Bronchial epithelial cell (primary cell): ENCODE measurements around the gene ATXN7L2. TPM values are rescaled to one million over a fixed set of nuclear protein-coding genes. Genes with fewer than 3 reads are reported as not detected.
A peak's percentile ranks its signal among the peaks of the same experiment; 100 is the strongest.

ENCODE experiments used
- DNase-seq: peaks from one replicate; pipeline ENCODE4 v3.0.0-alpha.2; 2010; ENCODE audit warnings: low read depth
- FAIRE-seq: peaks from 2 replicates; lab custom pipeline; 2011; peaks lifted over from hg19 to GRCh38; lab: Jason Lieb, UNC
- H3K27me3 ChIP-seq: 2 replicates; pipeline ENCODE4 v1.5.1; 2011; ENCODE audit warnings: low read length; ENCODE audit not compliant: control insufficient read depth, insufficient read depth
- H3K36me3 ChIP-seq: 2 replicates; pipeline ENCODE4 v1.5.1; 2011; ENCODE audit warnings: low read length; ENCODE audit not compliant: control insufficient read depth, insufficient read depth
- H3K4me3 ChIP-seq: 2 replicates; pipeline ENCODE4 v1.5.1; 2011; ENCODE audit warnings: mild to moderate bottlenecking, low read depth, low read length, control low read depth
- total RNA-seq: library from RNA; depleted of rRNA; stranded (reverse); fragments of >200 nt; gene quantifications from 2 replicates; pipeline ENCODE4 v1.2.1, GENCODE V29; 2014
- TF ChIP-seq, protein P1 (sequence below): IDR thresholded peaks from 2 replicates; pipeline ENCODE4 v1.5.1; 2011; ENCODE audit warnings: mild to moderate bottlenecking, moderate library complexity, low read length, control low read depth, inconsistent platforms; ENCODE audit not compliant: insufficient read depth, severe bottlenecking

Gene ATXN7L2
- total RNA-seq, 1 donor from 2014 or later, result 1.3 TPM

DNA sequence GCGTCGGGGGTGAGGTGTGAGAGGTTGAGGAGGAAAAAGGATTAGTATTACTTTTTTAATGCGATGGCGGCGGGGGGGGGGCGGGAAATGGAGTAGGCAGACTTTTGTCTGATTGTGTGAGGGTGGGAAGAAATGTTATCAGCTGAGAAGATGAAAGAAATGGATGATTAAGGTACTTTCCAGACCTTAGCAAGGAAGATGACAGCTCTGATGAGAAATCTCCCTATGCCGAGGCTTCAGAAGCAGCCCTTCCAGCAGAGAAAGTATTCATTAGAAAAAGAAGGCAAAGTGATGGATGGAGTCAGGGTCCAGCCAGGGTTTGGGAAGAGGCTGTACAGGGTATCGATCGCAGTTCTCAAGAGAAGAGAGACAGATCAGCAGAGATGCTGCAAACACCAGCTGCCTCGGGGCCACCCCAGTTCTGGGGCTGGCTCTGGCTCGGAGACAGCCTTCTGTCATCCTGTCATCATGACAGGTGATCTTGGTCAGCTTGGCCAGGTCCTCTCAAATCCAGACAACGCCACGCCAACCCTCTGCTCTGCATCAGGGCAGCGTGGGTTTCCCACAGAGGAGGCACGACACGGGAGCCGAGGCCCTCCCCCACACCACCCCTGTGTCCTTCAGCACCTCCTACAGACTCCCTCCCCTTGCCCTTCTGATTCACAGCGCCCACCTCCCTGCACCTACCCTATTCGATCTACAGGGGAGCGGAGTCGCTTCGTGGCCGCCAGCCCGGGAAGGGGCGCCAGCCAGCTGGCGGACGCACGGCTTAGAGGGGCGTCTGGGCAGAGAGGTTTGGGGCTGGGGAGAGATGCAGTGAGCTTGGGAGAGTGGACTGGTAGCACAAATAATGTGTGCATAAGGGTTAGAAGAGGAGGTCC is 674 bp upstream of the ATXN7L2 start:
- DNase-seq (no peak), FAIRE-seq (no peak)
- TF ChIP-seq, protein P1, sequence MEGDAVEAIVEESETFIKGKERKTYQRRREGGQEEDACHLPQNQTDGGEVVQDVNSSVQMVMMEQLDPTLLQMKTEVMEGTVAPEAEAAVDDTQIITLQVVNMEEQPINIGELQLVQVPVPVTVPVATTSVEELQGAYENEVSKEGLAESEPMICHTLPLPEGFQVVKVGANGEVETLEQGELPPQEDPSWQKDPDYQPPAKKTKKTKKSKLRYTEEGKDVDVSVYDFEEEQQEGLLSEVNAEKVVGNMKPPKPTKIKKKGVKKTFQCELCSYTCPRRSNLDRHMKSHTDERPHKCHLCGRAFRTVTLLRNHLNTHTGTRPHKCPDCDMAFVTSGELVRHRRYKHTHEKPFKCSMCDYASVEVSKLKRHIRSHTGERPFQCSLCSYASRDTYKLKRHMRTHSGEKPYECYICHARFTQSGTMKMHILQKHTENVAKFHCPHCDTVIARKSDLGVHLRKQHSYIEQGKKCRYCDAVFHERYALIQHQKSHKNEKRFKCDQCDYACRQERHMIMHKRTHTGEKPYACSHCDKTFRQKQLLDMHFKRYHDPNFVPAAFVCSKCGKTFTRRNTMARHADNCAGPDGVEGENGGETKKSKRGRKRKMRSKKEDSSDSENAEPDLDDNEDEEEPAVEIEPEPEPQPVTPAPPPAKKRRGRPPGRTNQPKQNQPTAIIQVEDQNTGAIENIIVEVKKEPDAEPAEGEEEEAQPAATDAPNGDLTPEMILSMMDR, result no peak
- H3K36me3 ChIP-seq, result peaks cover 6% of the 10 kb centered on the region
- peaks cover 10% of the 10 kb centered on the region for H3K27me3 ChIP-seq
- peak overlapping the region; percentile 30 for H3K4me3 ChIP-seq

DNA sequence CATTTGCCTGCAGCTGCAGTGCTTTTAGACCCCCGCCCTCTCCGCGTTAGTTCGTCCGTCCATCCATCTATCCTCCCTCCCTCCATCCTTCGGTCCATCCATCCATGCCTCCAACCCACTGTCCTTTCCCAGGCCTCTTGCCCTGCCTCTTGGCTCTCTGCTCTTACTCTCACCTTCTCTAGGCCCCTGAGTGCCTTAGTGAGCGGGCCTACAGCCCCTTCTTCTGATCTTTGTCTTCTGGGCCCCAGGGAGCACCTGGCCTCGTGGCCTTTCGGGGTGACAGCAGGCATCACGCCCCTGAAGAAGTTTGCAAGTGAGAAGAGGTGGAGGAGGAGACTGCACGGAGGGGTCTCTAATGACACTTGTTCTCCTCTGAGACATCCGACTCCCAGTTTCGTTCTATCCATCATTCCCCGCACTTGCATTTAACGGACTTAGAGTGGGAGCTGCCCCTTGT is 842 bp downstream of the ATXN7L2 start:
- TF ChIP-seq, protein P1, result no peak
- Histone ChIP-seq H3K36me3 (peaks cover 6% of the 10 kb centered on the region), H3K27me3 (peaks cover 10% of the 10 kb centered on the region), H3K4me3 (peak overlapping the region; percentile 68)
- DNase-seq (no peak), FAIRE-seq (no peak)

DNA sequence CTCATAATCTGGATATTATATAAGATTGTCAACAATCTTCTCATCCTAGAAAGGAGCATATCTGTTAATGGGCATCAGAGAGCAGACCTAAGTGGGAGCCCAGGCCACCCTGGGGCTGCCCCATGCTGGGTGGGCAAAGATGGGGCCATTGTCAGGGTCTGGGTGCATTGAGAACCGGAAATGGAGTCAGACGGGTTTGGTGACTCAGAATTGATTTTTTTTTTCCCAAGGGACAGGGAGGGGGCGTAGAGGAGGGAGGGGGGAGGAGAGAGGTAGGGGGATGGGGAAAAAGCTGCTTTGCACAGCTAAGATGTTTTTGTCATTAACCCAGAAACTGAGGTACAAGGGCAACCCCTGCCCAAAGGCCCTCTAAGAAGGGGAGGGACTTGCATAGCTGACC is 1.3 kb downstream of the ATXN7L2 start:
- TF ChIP-seq, protein P1, result no peak
- H3K27me3 ChIP-seq, result peaks cover 10% of the 10 kb centered on the region
- H3K36me3 ChIP-seq, result peaks cover 6% of the 10 kb centered on the region
- FAIRE-seq, result no peak
- no peak for DNase-seq
- H3K4me3 ChIP-seq, result no peak overlapping the region

DNA sequence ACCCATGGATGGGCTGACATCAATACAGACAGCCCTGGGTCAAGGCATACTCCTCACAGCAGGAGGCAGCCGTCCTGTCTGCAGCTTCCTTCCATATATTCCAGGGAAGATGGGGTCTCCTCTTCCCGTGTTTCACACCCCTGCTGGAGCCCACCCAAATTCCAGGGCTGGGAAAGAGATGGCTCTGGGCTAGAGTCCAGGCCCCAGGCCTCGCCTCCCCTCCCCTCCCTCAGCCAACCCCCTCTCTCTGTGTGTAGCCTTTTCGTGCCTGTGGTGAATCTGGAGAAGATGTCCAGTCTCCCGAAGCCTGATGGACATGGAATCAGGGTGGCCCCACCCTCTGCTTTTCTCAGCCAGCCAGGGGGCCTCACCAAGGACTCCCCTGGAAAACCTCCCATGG is 3.6 kb downstream of the ATXN7L2 start:
- TF ChIP-seq, protein P1, result no peak
- H3K36me3 ChIP-seq, result peaks cover 8% of the 10 kb centered on the region
- H3K4me3 ChIP-seq, result no peak overlapping the region
- H3K27me3 ChIP-seq, result peaks cover 6% of the 10 kb centered on the region
- no peak for DNase-seq
- FAIRE-seq, result no peak

DNA sequence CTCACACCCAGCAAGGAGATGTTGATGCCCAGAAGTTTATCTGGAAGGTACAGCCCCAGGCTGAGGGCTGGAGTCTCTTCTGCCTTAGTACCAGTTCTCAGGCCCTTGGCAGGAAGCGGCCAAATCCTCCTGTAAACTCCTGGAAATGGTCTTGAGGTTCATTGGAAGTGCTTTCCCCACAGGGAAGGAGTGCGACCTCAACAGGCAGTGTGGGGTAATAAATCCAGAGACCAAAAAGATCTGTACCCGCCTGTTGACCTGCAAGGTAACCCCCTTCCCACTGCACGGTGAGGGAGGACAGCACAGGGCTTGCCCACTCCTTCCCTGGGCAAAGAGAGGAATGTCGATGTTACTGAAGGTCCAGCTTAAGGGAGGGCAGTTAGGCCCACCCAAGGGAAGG is 4.5 kb downstream of the ATXN7L2 start:
- no peak for FAIRE-seq
- no peak overlapping the region for H3K4me3 ChIP-seq
- TF ChIP-seq, protein P1, result no peak
- no peak for DNase-seq
- H3K27me3 ChIP-seq, result peaks cover 1% of the 10 kb centered on the region
- H3K36me3 ChIP-seq, result peaks cover 8% of the 10 kb centered on the region
